GM23338 (cell line): ENCODE measurements around the gene TTBK2. TPM values are rescaled to one million over a fixed set of nuclear protein-coding genes. Genes with fewer than 3 reads are reported as not detected.

ENCODE experiments used
- ATAC-seq: fragments of 200-7000 bp; cut with Tn5 transposase; 3 replicates; pipeline ENCODE4 v1.9.1; 2020
- DNase-seq: peaks from one replicate; pipeline ENCODE4 v3.0.0-alpha.2; 2015; ENCODE audit warnings: low spot score
- H2AFZ ChIP-seq: fragments of 200-600 bp; sonication (generic); 2 replicates; pipeline ENCODE4 v1.8.0; 2016; ENCODE audit warnings: antibody characterized with exemption, mild to moderate bottlenecking, moderate library complexity
- H3F3A ChIP-seq: fragments of 200-600 bp; sonication (generic); replicated peaks from 2 replicates; pipeline ENCODE4 v1.8.0; 2017; ENCODE audit warnings: antibody characterized with exemption, mixed run types, low read depth
- H3K27ac ChIP-seq: fragments of 200-600 bp; sonication (generic); 2 replicates; pipeline ENCODE4 v1.6.1; 2016; ENCODE audit warnings: low read depth
- H3K27me3 ChIP-seq: fragments of 200-600 bp; sonication (generic); 2 replicates; pipeline ENCODE4 v1.8.0; 2016; ENCODE audit warnings: mild to moderate bottlenecking, mixed run types, moderate library complexity; ENCODE audit not compliant: insufficient read depth
- H3K36me3 ChIP-seq: fragments of 200-600 bp; sonication (generic); 2 replicates; pipeline ENCODE4 v1.8.0; 2016; ENCODE audit warnings: mild to moderate bottlenecking; ENCODE audit not compliant: insufficient read depth
- H3K4me1 ChIP-seq: fragments of 200-600 bp; sonication (generic); 2 replicates; pipeline ENCODE4 v1.8.0; 2016; ENCODE audit warnings: mild to moderate bottlenecking, moderate library complexity; ENCODE audit not compliant: insufficient read depth
- H3K4me2 ChIP-seq: fragments of 200-600 bp; sonication (generic); 2 replicates; pipeline ENCODE4 v1.7.1; 2017; ENCODE audit warnings: mixed run types
- H3K4me3 ChIP-seq: fragments of 200-600 bp; sonication (generic); 2 replicates; pipeline ENCODE4 v1.6.1; 2016; ENCODE audit warnings: mixed run types
- H3K79me2 ChIP-seq: fragments of 200-600 bp; sonication (generic); replicated peaks from 2 replicates; pipeline ENCODE4 v1.8.0; 2017; ENCODE audit warnings: mild to moderate bottlenecking; ENCODE audit not compliant: insufficient read depth
- H3K9me2 ChIP-seq: fragments of 200-600 bp; sonication (generic); 2 replicates; pipeline ENCODE4 v1.8.0; 2017; ENCODE audit not compliant: insufficient read depth
- H4K20me1 ChIP-seq: fragments of 200-600 bp; sonication (generic); replicated peaks from 2 replicates; pipeline ENCODE4 v1.8.0; 2017; ENCODE audit warnings: mild to moderate bottlenecking; ENCODE audit not compliant: insufficient read depth
- H3K27ac Mint-ChIP-seq: 2 replicates; pipeline ENCODE4 v1.8.0; 2020; ENCODE audit warnings: inconsistent platforms, mild to moderate bottlenecking, moderate library complexity, mixed read lengths
- H3K27me3 Mint-ChIP-seq: 3 replicates; pipeline ENCODE4 v1.8.0; 2022; ENCODE audit warnings: low read depth, mild to moderate bottlenecking, moderate library complexity, mixed read lengths, inconsistent platforms; ENCODE audit not compliant: insufficient read depth, poor library complexity
- H3K36me3 Mint-ChIP-seq: 3 replicates; pipeline ENCODE4 v1.8.0; 2021; ENCODE audit warnings: low read depth, mild to moderate bottlenecking, inconsistent platforms, moderate library complexity, mixed read lengths
- H3K4me1 Mint-ChIP-seq: 3 replicates; pipeline ENCODE4 v1.8.0; 2020; ENCODE audit warnings: mild to moderate bottlenecking, inconsistent platforms, mixed read lengths
- H3K4me3 Mint-ChIP-seq: 3 replicates; pipeline ENCODE4 v1.8.0; 2021; ENCODE audit warnings: moderate library complexity, mild to moderate bottlenecking, inconsistent platforms, mixed read lengths
- H3K9me3 Mint-ChIP-seq: 3 replicates; pipeline ENCODE4 v1.8.0; 2020; ENCODE audit warnings: moderate library complexity, mild to moderate bottlenecking, inconsistent platforms, mixed read lengths
- CREB1 ChIP-seq: fragments of 250-450 bp; sonication (Bioruptor Pico); IDR thresholded peaks from 2 replicates; pipeline ENCODE4 v1.5.0; 2020; ENCODE audit warnings: low read depth, mild to moderate bottlenecking, moderate library complexity
- CTCF ChIP-seq, 2 experiments: fragments of 200-600 bp in 1 of 2; sonication (generic) in 1 of 2; conservative IDR thresholded peaks; 2 replicates each; pipeline versions ENCODE4 v1.5.1 to v1.6.1; 2016 to 2017; ENCODE audit warnings: antibody characterized with exemption in 2 of 2, low read depth in 2 of 2, mild to moderate bottlenecking in 2 of 2, moderate library complexity in 1 of 2
- ETS1 ChIP-seq: IDR thresholded peaks from 2 replicates; pipeline ENCODE4 v1.6.1; 2016; ENCODE audit warnings: antibody characterized with exemption
- EZH2 ChIP-seq: fragments of 200-600 bp; sonication (generic); IDR thresholded peaks from one replicate; pipeline ENCODE4 v1.8.0; 2017; ENCODE audit warnings: antibody characterized with exemption, mild to moderate bottlenecking, low read depth; ENCODE audit not compliant: unreplicated experiment
- EZH2phosphoT487 ChIP-seq: fragments of 200-600 bp; sonication (generic); IDR thresholded peaks from one replicate; pipeline ENCODE4 v1.8.1; 2018; ENCODE audit warnings: antibody characterized with exemption; ENCODE audit not compliant: unreplicated experiment
- JUNB ChIP-seq: IDR thresholded peaks from one replicate; pipeline ENCODE4 v1.6.1; 2016; ENCODE audit warnings: antibody characterized with exemption; ENCODE audit not compliant: unreplicated experiment
- NANOG ChIP-seq: IDR thresholded peaks from 2 replicates; pipeline ENCODE4 v1.6.1; 2016; ENCODE audit warnings: antibody characterized with exemption, borderline replicate concordance
- POLR2AphosphoS5 ChIP-seq: IDR thresholded peaks from 2 replicates; pipeline ENCODE4 v1.6.1; 2016; ENCODE audit warnings: antibody characterized with exemption, low read depth
- REST ChIP-seq: IDR thresholded peaks from one replicate; pipeline ENCODE4 v1.6.1; 2018; ENCODE audit warnings: antibody characterized with exemption; ENCODE audit not compliant: unreplicated experiment
- STAT1 ChIP-seq: IDR thresholded peaks from one replicate; pipeline ENCODE4 v1.6.1; 2016; ENCODE audit warnings: antibody characterized with exemption; ENCODE audit not compliant: unreplicated experiment
- ZNF114 ChIP-seq: fragments of 250-450 bp; sonication (Bioruptor Pico); IDR thresholded peaks from 2 replicates; pipeline ENCODE4 v1.5.0; 2020; ENCODE audit warnings: mild to moderate bottlenecking, moderate library complexity
- ZNF331 ChIP-seq: fragments of 250-450 bp; sonication (Bioruptor Pico); IDR thresholded peaks from 2 replicates; pipeline ENCODE4 v1.5.0; 2020; ENCODE audit warnings: low read depth, mild to moderate bottlenecking, moderate library complexity
- ZNF462 ChIP-seq: fragments of 250-450 bp; sonication (Bioruptor Pico); IDR thresholded peaks from 2 replicates; pipeline ENCODE4 v1.5.0; 2020; ENCODE audit warnings: mild to moderate bottlenecking, moderate library complexity
- polyA plus RNA-seq: library from polyadenylated mRNA; unstranded; fragments of >200 nt; fragmentation: Nextera tagmentation; extraction: Ambion mirVana; gene quantifications from 2 replicates; pipeline ENCODE4 v1.2.1, GENCODE V29; 2016
- total RNA-seq: library from RNA; depleted of rRNA; stranded (reverse); fragments of >200 nt; shearing (Covaris generic); gene quantifications from 2 replicates; pipeline ENCODE4 v1.2.3, GENCODE V29; 2014

Gene TTBK2
- total and polyA plus RNA-seq, 2 experiments from 2014 or later, result 5.8 to 15.9 TPM

GRCh38 chr15:42819786-42820185 is 100.8 kb downstream of the TTBK2 start:
- H3K9me2 ChIP-seq, result no peaks in the 10 kb centered on the region
- Mint-ChIP-seq H3K4me3 (no peak overlapping the region), H3K27ac (no peak overlapping the region), H3K36me3 (no peaks in the 10 kb centered on the region), H3K4me1 (no peaks in the 10 kb centered on the region), H3K9me3 (no peaks in the 10 kb centered on the region), H3K27me3 (no peaks in the 10 kb centered on the region)
- no peak overlapping the region for H2AFZ ChIP-seq
- no peaks in the 10 kb centered on the region for H3K79me2 ChIP-seq
- H3K4me1 ChIP-seq, result no peaks in the 10 kb centered on the region
- no peak overlapping the region for H3K4me2 ChIP-seq
- H3K4me3 ChIP-seq, result no peak overlapping the region
- H3K27me3 ChIP-seq, result no peaks in the 10 kb centered on the region
- ATAC-seq (no peak), DNase-seq (no peak)
- H3K36me3 ChIP-seq, result no peaks in the 10 kb centered on the region
- H3K27ac ChIP-seq, result no peak overlapping the region
- no peaks in the 10 kb centered on the region for H4K20me1 ChIP-seq
- no peaks in the 10 kb centered on the region for H3F3A ChIP-seq
- TF ChIP-seq JUNB, result no peak
- TF ChIP-seq REST, result no peak
- no peak for TF ChIP-seq POLR2AphosphoS5
- no peak for TF ChIP-seq ZNF114 (CRISPR knock-in tag)
- no peak for TF ChIP-seq CREB1 (CRISPR knock-in tag)
- TF ChIP-seq STAT1, result no peak
- TF ChIP-seq EZH2phosphoT487, result no peak
- no peak for TF ChIP-seq ZNF331 (CRISPR knock-in tag)
- no peak for TF ChIP-seq EZH2
- no peak for TF ChIP-seq CTCF (conservative IDR thresholded peaks at IDR 0.05; ENCODE audit: low read depth in 2 of 2)
- no peak for TF ChIP-seq NANOG
- no peak for TF ChIP-seq ETS1
- TF ChIP-seq ZNF462, result no peak
